ENCODE data around the gene USP24.
A peak's percentile ranks its signal among the peaks of the same experiment; 100 is the strongest.
"Not testable (repeated sequence)": the region's sequence is repeated elsewhere in the genome, so short reads cannot be mapped to it uniquely, and the experiment has no call there.

USP24 gene

DNA sequence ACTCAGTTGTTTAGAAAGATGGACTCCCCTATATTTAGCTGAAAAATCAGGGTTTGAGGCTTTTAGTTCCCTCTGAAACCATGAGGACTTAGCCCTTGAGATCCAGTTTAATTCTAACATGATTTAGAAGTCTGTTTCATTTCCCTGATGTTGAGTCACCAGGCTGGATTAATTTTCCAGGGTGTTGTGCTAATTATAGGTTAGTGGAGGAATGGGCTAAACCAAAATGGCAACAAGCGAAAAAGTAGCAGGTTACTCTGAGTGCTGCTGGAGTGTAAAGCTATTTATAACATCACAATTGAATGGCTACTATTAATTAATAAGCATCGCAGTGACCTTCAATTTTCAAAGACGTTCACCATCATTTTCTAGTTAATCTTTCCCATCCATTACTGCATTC is 15.5 kb upstream of the USP24 start:
- TF ChIP-seq, protein P1, sequence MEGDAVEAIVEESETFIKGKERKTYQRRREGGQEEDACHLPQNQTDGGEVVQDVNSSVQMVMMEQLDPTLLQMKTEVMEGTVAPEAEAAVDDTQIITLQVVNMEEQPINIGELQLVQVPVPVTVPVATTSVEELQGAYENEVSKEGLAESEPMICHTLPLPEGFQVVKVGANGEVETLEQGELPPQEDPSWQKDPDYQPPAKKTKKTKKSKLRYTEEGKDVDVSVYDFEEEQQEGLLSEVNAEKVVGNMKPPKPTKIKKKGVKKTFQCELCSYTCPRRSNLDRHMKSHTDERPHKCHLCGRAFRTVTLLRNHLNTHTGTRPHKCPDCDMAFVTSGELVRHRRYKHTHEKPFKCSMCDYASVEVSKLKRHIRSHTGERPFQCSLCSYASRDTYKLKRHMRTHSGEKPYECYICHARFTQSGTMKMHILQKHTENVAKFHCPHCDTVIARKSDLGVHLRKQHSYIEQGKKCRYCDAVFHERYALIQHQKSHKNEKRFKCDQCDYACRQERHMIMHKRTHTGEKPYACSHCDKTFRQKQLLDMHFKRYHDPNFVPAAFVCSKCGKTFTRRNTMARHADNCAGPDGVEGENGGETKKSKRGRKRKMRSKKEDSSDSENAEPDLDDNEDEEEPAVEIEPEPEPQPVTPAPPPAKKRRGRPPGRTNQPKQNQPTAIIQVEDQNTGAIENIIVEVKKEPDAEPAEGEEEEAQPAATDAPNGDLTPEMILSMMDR (conservative IDR thresholded peaks at IDR 0.05; ENCODE audit: low read length), result no peak
- H3K4me3 ChIP-seq (ENCODE audit: low read length), result no peak overlapping the region
- DNase-seq (ENCODE audit: low read depth), result no peak

DNA sequence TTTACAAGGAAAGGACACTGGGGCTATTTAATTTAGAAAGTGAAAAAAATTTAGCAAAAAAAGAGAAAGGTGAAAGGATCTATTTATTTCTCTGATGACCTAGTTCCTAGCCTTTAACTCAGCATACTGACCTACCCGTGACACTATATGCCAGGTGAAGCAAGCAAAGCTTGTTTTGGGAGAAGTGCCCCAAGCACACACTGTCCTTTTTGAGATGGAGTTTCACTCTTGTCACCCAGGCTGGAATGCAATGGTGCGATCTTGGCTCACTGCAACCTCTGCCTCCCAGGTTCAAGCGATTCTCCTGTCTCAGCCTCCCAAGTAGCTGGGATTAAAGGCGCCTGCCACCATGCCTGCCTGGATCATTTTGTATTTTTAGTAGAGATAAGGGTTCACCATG is 14.6 kb upstream of the USP24 start:
- DNase-seq (ENCODE audit: low read depth); H3K4me3 ChIP-seq (ENCODE audit: low read length): not testable (repeated sequence)

GRCh38 chr1:55225228-55225627 is 10.1 kb upstream of the USP24 start:
- no peak for DNase-seq (ENCODE audit: low read depth)
- TF ChIP-seq, protein P1 (conservative IDR thresholded peaks at IDR 0.05; ENCODE audit: low read length), result no peak
- no peak overlapping the region for H3K4me3 ChIP-seq (ENCODE audit: low read length)

DNA sequence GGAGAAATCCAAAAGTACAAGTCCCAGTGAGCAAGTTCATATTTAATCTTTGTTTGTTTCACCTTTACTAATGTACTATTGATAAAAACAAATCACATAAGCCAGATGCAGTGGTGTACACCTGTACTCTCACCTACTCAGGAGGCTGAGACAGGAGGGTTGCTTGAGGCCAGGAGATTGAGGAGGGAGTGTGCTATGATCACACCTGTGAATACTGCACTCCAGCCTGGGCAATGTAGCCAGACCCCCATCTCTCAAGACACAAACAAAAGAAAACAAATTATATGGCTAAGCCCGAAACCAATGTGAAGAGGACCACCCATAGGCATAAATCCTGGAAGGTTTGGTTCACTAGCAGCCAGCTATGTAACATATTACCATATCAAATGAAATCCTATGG is 9.6 kb upstream of the USP24 start:
- no peak for DNase-seq (ENCODE audit: low read depth)
- TF ChIP-seq, protein P1 (conservative IDR thresholded peaks at IDR 0.05; ENCODE audit: low read length), result no peak
- H3K4me3 ChIP-seq (ENCODE audit: low read length), result no peak overlapping the region

GRCh38 chr1:55222152-55222551 is 7.0 kb upstream of the USP24 start:
- no peak for DNase-seq (ENCODE audit: low read depth)
- H3K4me3 ChIP-seq (ENCODE audit: low read length), result no peak overlapping the region
- TF ChIP-seq, protein P1 (conservative IDR thresholded peaks at IDR 0.05; ENCODE audit: low read length), result no peak

- TF ChIP-seq, protein P1 (conservative IDR thresholded peaks at IDR 0.05; ENCODE audit: low read length), result no peak
- no peak overlapping the region for H3K4me3 ChIP-seq (ENCODE audit: low read length)
- no peak for DNase-seq (ENCODE audit: low read depth)
Measured at GRCh38 chr1:55217226-55217986, 2.2 kb upstream of the USP24 start.

- TF ChIP-seq, protein P1 (conservative IDR thresholded peaks at IDR 0.05; ENCODE audit: low read length), result no peak
- DNase-seq (ENCODE audit: low read depth), result no peak
- H3K4me3 ChIP-seq (ENCODE audit: low read length), result peak overlapping the region; percentile 86
Measured at GRCh38 chr1:55216096-55216495, 932 bp upstream of the USP24 start.

DNA sequence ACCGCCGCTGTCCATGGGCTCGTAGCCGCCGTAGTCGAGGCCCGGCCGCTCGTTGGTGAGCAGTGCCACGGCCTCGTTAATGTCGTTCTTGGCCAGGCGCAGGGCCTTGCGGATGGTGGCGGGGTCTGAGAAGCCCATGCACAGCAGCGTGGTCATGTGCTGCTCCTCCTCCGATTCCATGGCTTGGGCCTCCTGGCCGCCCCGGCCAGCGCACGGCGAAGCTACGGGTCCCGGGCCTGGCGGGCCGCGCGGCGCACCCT is 300 bp downstream of the USP24 start:
- DNase-seq (ENCODE audit: low read depth), result peak; percentile 43
- H3K4me3 ChIP-seq (ENCODE audit: low read length), result peak overlapping the region; percentile 86
- TF ChIP-seq, protein P1 (conservative IDR thresholded peaks at IDR 0.05; ENCODE audit: low read length), result no peak

All from AG10803 (cell line).